Ectodermal cell (in vitro differentiated cells): ENCODE measurements around the gene CKAP5.

ENCODE experiments used
- H3K27ac ChIP-seq: 2 replicates; pipeline ENCODE4 v1.7.0; 2013; ENCODE audit warnings: mild to moderate bottlenecking, low read depth, low read length; ENCODE audit not compliant: insufficient read depth, poor library complexity, severe bottlenecking
- H3K27me3 ChIP-seq: 2 replicates; pipeline ENCODE4 v1.7.0; 2013; ENCODE audit warnings: mild to moderate bottlenecking, low read length; ENCODE audit not compliant: insufficient read depth, control insufficient read depth, poor library complexity, severe bottlenecking
- H3K36me3 ChIP-seq: one replicate; pipeline ENCODE4 v1.7.0; 2013; ENCODE audit warnings: low read length; ENCODE audit not compliant: control insufficient read depth, insufficient read depth
- H3K4me1 ChIP-seq: one replicate; pipeline ENCODE4 v1.7.0; 2013; ENCODE audit warnings: low read length; ENCODE audit not compliant: control insufficient read depth, insufficient read depth
- H3K4me3 ChIP-seq: 2 replicates; pipeline ENCODE4 v1.7.0; 2013; ENCODE audit warnings: low read depth, low read length, control low read depth; ENCODE audit not compliant: insufficient read depth
- H3K9me3 ChIP-seq: 2 replicates; pipeline ENCODE4 v1.7.0; 2013; ENCODE audit warnings: mild to moderate bottlenecking, low read length, moderate library complexity; ENCODE audit not compliant: control insufficient read depth
- WGBS, 2 experiments: methylation state at CpG; one replicate each; pipeline ENCODE4 v1.1.7; 2013; ENCODE audit warnings: missing lambda C conversion rate in 2 of 2; 5-methylcytosine and 5-hydroxymethylcytosine counted together

The CKAP5 gene

GRCh38 chr11:46694072-46694471, 152.0 kb downstream of the CKAP5 start:
- no peak overlapping the region for H3K27ac ChIP-seq
- 96 to 98% methylated on average over 6 of the region's 6 CpGs for WGBS, 2 experiments
- H3K36me3 ChIP-seq, result peaks cover 3% of the 10 kb centered on the region
- no peaks in the 10 kb centered on the region for H3K27me3 ChIP-seq
- H3K9me3 ChIP-seq, result no peaks in the 10 kb centered on the region
- H3K4me3 ChIP-seq, result no peak overlapping the region
- peaks cover 10% of the 10 kb centered on the region for H3K4me1 ChIP-seq

GRCh38 chr11:46693597-46694012, 152.5 kb downstream of the CKAP5 start:
- H3K4me3 ChIP-seq, result no peak overlapping the region
- peaks cover 10% of the 10 kb centered on the region for H3K4me1 ChIP-seq
- H3K27ac ChIP-seq, result no peak overlapping the region
- H3K9me3 ChIP-seq, result no peaks in the 10 kb centered on the region
- H3K36me3 ChIP-seq, result peaks cover 3% of the 10 kb centered on the region
- no peaks in the 10 kb centered on the region for H3K27me3 ChIP-seq
- WGBS, 2 experiments, result 95 to 97% methylated on average over 2 of the region's 2 CpGs
